Measurements from ENCODE around the gene RPA4.

The RPA4 gene

DNA sequence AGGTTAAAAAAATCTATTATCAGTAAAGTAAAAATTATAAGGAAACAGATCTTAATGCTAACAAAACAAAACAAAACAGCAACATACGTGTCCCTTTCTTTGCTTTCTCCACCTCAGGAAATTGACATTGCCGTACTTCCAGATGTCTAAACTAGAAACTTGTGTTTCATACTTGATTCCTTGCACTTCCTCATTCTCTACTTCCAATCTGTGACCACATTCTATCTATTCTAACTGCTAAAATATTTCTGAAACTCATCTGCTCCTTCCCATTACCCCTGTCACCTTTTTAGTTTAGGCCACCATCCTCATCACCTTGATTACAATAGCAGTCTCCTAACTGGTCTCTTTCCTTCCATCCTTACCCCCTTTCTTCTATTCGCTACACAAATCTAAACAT, 22.5 kb upstream of the RPA4 start:
- Histone ChIP-seq H3K4me3 (ENCODE audit: insufficient read depth, low read depth, low read length) (no peak overlapping the region), H3K9me3 (ENCODE audit: control insufficient read depth, low read length) (no peaks in the 10 kb centered on the region), H3K4me1 (ENCODE audit: control insufficient read depth, insufficient read depth, low read length) (no peaks in the 10 kb centered on the region), H3K27ac (ENCODE audit: insufficient read depth, low read depth, low read length, poor library complexity, severe bottlenecking) (no peak overlapping the region), H3K27me3 (ENCODE audit: control insufficient read depth, insufficient read depth, low read length, poor library complexity, severe bottlenecking) (no peaks in the 10 kb centered on the region), H3K36me3 (ENCODE audit: control insufficient read depth, insufficient read depth, low read length) (no peaks in the 10 kb centered on the region)
- WGBS, 2 experiments, result 93% methylated on average over 3 of the region's 3 CpGs

- 95 to 99% methylated on average over 4 of the region's 4 CpGs for WGBS, 2 experiments
- H3K27ac ChIP-seq (ENCODE audit: insufficient read depth, low read depth, low read length, poor library complexity, severe bottlenecking), result no peak overlapping the region
Observed at GRCh38 chrX:96861661-96862060, 22.0 kb upstream of the RPA4 start.

GRCh38 chrX:96884027-96884426, 319 bp downstream of the RPA4 start:
- Histone ChIP-seq H3K27ac (ENCODE audit: insufficient read depth, low read depth, low read length, poor library complexity, severe bottlenecking) (no peak overlapping the region), H3K4me1 (ENCODE audit: control insufficient read depth, insufficient read depth, low read length) (no peaks in the 10 kb centered on the region), H3K36me3 (ENCODE audit: control insufficient read depth, insufficient read depth, low read length) (no peaks in the 10 kb centered on the region), H3K9me3 (ENCODE audit: control insufficient read depth, low read length) (no peaks in the 10 kb centered on the region), H3K27me3 (ENCODE audit: control insufficient read depth, insufficient read depth, low read length, poor library complexity, severe bottlenecking) (no peaks in the 10 kb centered on the region), H3K4me3 (ENCODE audit: insufficient read depth, low read depth, low read length) (no peak overlapping the region)
- 95 to 96% methylated on average over 13 of the region's 13 CpGs for WGBS, 2 experiments

More at GRCh38 chrX:96861661-96862060, 22.0 kb upstream of the RPA4 start:
- Histone ChIP-seq H3K9me3 (ENCODE audit: control insufficient read depth, low read length) (no peaks in the 10 kb centered on the region), H3K4me1 (ENCODE audit: control insufficient read depth, insufficient read depth, low read length) (no peaks in the 10 kb centered on the region), H3K36me3 (ENCODE audit: control insufficient read depth, insufficient read depth, low read length) (no peaks in the 10 kb centered on the region), H3K4me3 (ENCODE audit: insufficient read depth, low read depth, low read length) (no peak overlapping the region), H3K27me3 (ENCODE audit: control insufficient read depth, insufficient read depth, low read length, poor library complexity, severe bottlenecking) (no peaks in the 10 kb centered on the region)

GRCh38 chrX:96889726-96890125, 6.0 kb downstream of the RPA4 start:
- Histone ChIP-seq H3K4me3 (ENCODE audit: insufficient read depth, low read depth, low read length) (no peak overlapping the region), H3K27ac (ENCODE audit: insufficient read depth, low read depth, low read length, poor library complexity, severe bottlenecking) (no peak overlapping the region), H3K9me3 (ENCODE audit: control insufficient read depth, low read length) (no peaks in the 10 kb centered on the region), H3K27me3 (ENCODE audit: control insufficient read depth, insufficient read depth, low read length, poor library complexity, severe bottlenecking) (no peaks in the 10 kb centered on the region), H3K36me3 (ENCODE audit: control insufficient read depth, insufficient read depth, low read length) (no peaks in the 10 kb centered on the region), H3K4me1 (ENCODE audit: control insufficient read depth, insufficient read depth, low read length) (no peaks in the 10 kb centered on the region)
- 94 to 95% methylated on average over 1 of the region's 1 CpG for WGBS, 2 experiments

GRCh38 chrX:96906741-96907140, 23.0 kb downstream of the RPA4 start:
- 100% methylated on average over 2 of the region's 2 CpGs for WGBS, 2 experiments
- H3K4me3 ChIP-seq (ENCODE audit: insufficient read depth, low read depth, low read length), result no peak overlapping the region
- no peaks in the 10 kb centered on the region for H3K36me3 ChIP-seq (ENCODE audit: control insufficient read depth, insufficient read depth, low read length)
- no peaks in the 10 kb centered on the region for H3K27me3 ChIP-seq (ENCODE audit: control insufficient read depth, insufficient read depth, low read length, poor library complexity, severe bottlenecking)
- no peaks in the 10 kb centered on the region for H3K4me1 ChIP-seq (ENCODE audit: control insufficient read depth, insufficient read depth, low read length)
- no peak overlapping the region for H3K27ac ChIP-seq (ENCODE audit: insufficient read depth, low read depth, low read length, poor library complexity, severe bottlenecking)
- no peaks in the 10 kb centered on the region for H3K9me3 ChIP-seq (ENCODE audit: control insufficient read depth, low read length)

- H3K9me3 ChIP-seq (ENCODE audit: control insufficient read depth, low read length), result no peaks in the 10 kb centered on the region
- no peak overlapping the region for H3K4me3 ChIP-seq (ENCODE audit: insufficient read depth, low read depth, low read length)
- H3K36me3 ChIP-seq (ENCODE audit: control insufficient read depth, insufficient read depth, low read length), result no peaks in the 10 kb centered on the region
- 82 to 100% methylated on average over 1 of the region's 3 CpGs for WGBS, 2 experiments
- H3K27ac ChIP-seq (ENCODE audit: insufficient read depth, low read depth, low read length, poor library complexity, severe bottlenecking), result no peak overlapping the region
- H3K4me1 ChIP-seq (ENCODE audit: control insufficient read depth, insufficient read depth, low read length), result no peaks in the 10 kb centered on the region
- no peaks in the 10 kb centered on the region for H3K27me3 ChIP-seq (ENCODE audit: control insufficient read depth, insufficient read depth, low read length, poor library complexity, severe bottlenecking)
Observed at GRCh38 chrX:96907516-96908272, 24.0 kb downstream of the RPA4 start.

GRCh38 chrX:96909291-96909690, 25.6 kb downstream of the RPA4 start:
- WGBS, 2 experiments, result 80 to 84% methylated on average over 5 of the region's 5 CpGs

GRCh38 chrX:96918864-96919263, 35.2 kb downstream of the RPA4 start:
- H3K27ac ChIP-seq (ENCODE audit: insufficient read depth, low read depth, low read length, poor library complexity, severe bottlenecking), result no peak overlapping the region
- H3K27me3 ChIP-seq (ENCODE audit: control insufficient read depth, insufficient read depth, low read length, poor library complexity, severe bottlenecking), result no peaks in the 10 kb centered on the region
- no peaks in the 10 kb centered on the region for H3K36me3 ChIP-seq (ENCODE audit: control insufficient read depth, insufficient read depth, low read length)
- H3K4me1 ChIP-seq (ENCODE audit: control insufficient read depth, insufficient read depth, low read length), result no peaks in the 10 kb centered on the region
- no peak overlapping the region for H3K4me3 ChIP-seq (ENCODE audit: insufficient read depth, low read depth, low read length)
- H3K9me3 ChIP-seq (ENCODE audit: control insufficient read depth, low read length), result no peaks in the 10 kb centered on the region
- 85% methylated on average over 2 of the region's 2 CpGs; no CpG with 5 or more reads in 1 of the 2 experiments for WGBS, 2 experiments

More at GRCh38 chrX:96909291-96909690, 25.6 kb downstream of the RPA4 start:
- Histone ChIP-seq H3K9me3 (ENCODE audit: control insufficient read depth, low read length) (no peaks in the 10 kb centered on the region), H3K27ac (ENCODE audit: insufficient read depth, low read depth, low read length, poor library complexity, severe bottlenecking) (no peak overlapping the region), H3K4me3 (ENCODE audit: insufficient read depth, low read depth, low read length) (no peak overlapping the region), H3K4me1 (ENCODE audit: control insufficient read depth, insufficient read depth, low read length) (no peaks in the 10 kb centered on the region), H3K36me3 (ENCODE audit: control insufficient read depth, insufficient read depth, low read length) (no peaks in the 10 kb centered on the region), H3K27me3 (ENCODE audit: control insufficient read depth, insufficient read depth, low read length, poor library complexity, severe bottlenecking) (no peaks in the 10 kb centered on the region)

GRCh38 chrX:96919672-96920071, 36.0 kb downstream of the RPA4 start:
- WGBS, 2 experiments, result 87 to 100% methylated on average over 3 of the region's 4 CpGs
- Histone ChIP-seq H3K4me1 (ENCODE audit: control insufficient read depth, insufficient read depth, low read length) (no peaks in the 10 kb centered on the region), H3K4me3 (ENCODE audit: insufficient read depth, low read depth, low read length) (no peak overlapping the region), H3K9me3 (ENCODE audit: control insufficient read depth, low read length) (no peaks in the 10 kb centered on the region), H3K27ac (ENCODE audit: insufficient read depth, low read depth, low read length, poor library complexity, severe bottlenecking) (no peak overlapping the region), H3K36me3 (ENCODE audit: control insufficient read depth, insufficient read depth, low read length) (no peaks in the 10 kb centered on the region), H3K27me3 (ENCODE audit: control insufficient read depth, insufficient read depth, low read length, poor library complexity, severe bottlenecking) (no peaks in the 10 kb centered on the region)

DNA sequence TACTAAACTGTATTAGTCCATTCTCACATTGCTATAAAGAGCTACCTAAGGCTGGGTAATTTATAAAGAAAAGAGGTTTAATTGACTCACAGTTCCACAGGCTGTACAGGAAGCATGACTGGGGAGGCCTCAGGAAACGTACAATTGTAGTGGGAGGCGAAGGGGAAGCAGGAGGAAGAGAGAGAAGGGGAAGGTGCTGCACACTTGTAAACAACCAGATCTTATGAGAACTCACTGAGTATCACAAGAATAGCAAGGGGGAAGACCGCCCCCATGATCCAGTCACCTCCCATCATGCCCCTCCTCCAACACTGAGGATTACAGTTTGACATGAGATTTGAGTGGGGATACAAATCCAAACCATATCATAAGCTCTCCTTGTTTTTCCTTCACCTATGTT, 40.9 kb downstream of the RPA4 start:
- WGBS, 2 experiments, result 93 to 100% methylated on average over 2 to 3 of the region's 3 CpGs
- Histone ChIP-seq H3K4me1 (ENCODE audit: control insufficient read depth, insufficient read depth, low read length) (no peaks in the 10 kb centered on the region), H3K27ac (ENCODE audit: insufficient read depth, low read depth, low read length, poor library complexity, severe bottlenecking) (no peak overlapping the region)

More for the DNA sequence above, 40.9 kb downstream of the RPA4 start:
- Histone ChIP-seq H3K4me3 (ENCODE audit: insufficient read depth, low read depth, low read length) (no peak overlapping the region), H3K9me3 (ENCODE audit: control insufficient read depth, low read length) (no peaks in the 10 kb centered on the region), H3K27me3 (ENCODE audit: control insufficient read depth, insufficient read depth, low read length, poor library complexity, severe bottlenecking) (no peaks in the 10 kb centered on the region), H3K36me3 (ENCODE audit: control insufficient read depth, insufficient read depth, low read length) (no peaks in the 10 kb centered on the region)

Measured in ectodermal cell (in vitro differentiated cells).